Measurements from ENCODE around the gene HEATR5B.

The HEATR5B gene

GRCh38 chr2:37083873-37084794 lies at the start of gene HEATR5B, which contains the start of gene GPATCH11:
TSS of gene HEATR5B (minus strand) at chr2:37084372. CDS start at chr2:37083414, 958 bp downstream.
TSS of gene GPATCH11 (plus strand) at chr2:37084518. CDS start at chr2:37088382, 3,864 bp downstream.
- peak; percentile 99 for DNase-seq (ENCODE audit: low spot score)

- no peak for DNase-seq (ENCODE audit: low spot score)
These were observed 48.7 kb upstream of the HEATR5B start for GRCh38 chr2:37132914-37133313.

GRCh38 chr2:37125416-37125815 lies 41.2 kb upstream of the HEATR5B start:
- DNase-seq (ENCODE audit: low spot score): no peak

GRCh38 chr2:37119157-37119556 lies 35.0 kb upstream of the HEATR5B start:
- no peak for DNase-seq (ENCODE audit: low spot score)

- DNase-seq (ENCODE audit: low spot score): no peak
These were observed 33.4 kb upstream of the HEATR5B start for GRCh38 chr2:37117566-37117965.

- DNase-seq (ENCODE audit: low spot score): no peak
These were observed 27.8 kb upstream of the HEATR5B start for GRCh38 chr2:37111958-37112357.

- DNase-seq (ENCODE audit: low spot score): no peak
These were observed 26.4 kb upstream of the HEATR5B start for GRCh38 chr2:37110306-37111212.

- no peak for DNase-seq (ENCODE audit: low spot score)
These were observed 25.4 kb upstream of the HEATR5B start for GRCh38 chr2:37109523-37109922.

- DNase-seq (ENCODE audit: low spot score): no peak
These were observed 21.0 kb upstream of the HEATR5B start for GRCh38 chr2:37105150-37105549.

GRCh38 chr2:37104178-37104577 lies 20.0 kb upstream of the HEATR5B start:
- DNase-seq (ENCODE audit: low spot score): no peak

GRCh38 chr2:37102588-37102987 lies 18.4 kb upstream of the HEATR5B start:
- DNase-seq (ENCODE audit: low spot score): no peak

- no peak for DNase-seq (ENCODE audit: low spot score)
These were observed 15.9 kb upstream of the HEATR5B start for GRCh38 chr2:37100054-37100453.

- no peak for DNase-seq (ENCODE audit: low spot score)
These were observed 14.4 kb upstream of the HEATR5B start for GRCh38 chr2:37098416-37099118.

GRCh38 chr2:37096568-37096967 lies 12.4 kb upstream of the HEATR5B start:
- no peak for DNase-seq (ENCODE audit: low spot score)

- DNase-seq (ENCODE audit: low spot score): no peak
These were observed 7.7 kb upstream of the HEATR5B start for GRCh38 chr2:37091873-37092272.

GRCh38 chr2:37090019-37090477 lies 5.9 kb upstream of the HEATR5B start:
- DNase-seq (ENCODE audit: low spot score): no peak

GRCh38 chr2:37085731-37086147 lies 1.6 kb upstream of the HEATR5B start:
- peak; percentile 56 for DNase-seq (ENCODE audit: low spot score)

GRCh38 chr2:37084797-37085196 lies 625 bp upstream of the HEATR5B start:
- DNase-seq (ENCODE audit: low spot score): no peak

GRCh38 chr2:37080689-37081088 lies 3.5 kb downstream of the HEATR5B start:
- DNase-seq (ENCODE audit: low spot score): no peak

- DNase-seq (ENCODE audit: low spot score): no peak
These were observed 3.9 kb downstream of the HEATR5B start for GRCh38 chr2:37080266-37080665.

- no peak for DNase-seq (ENCODE audit: low spot score)
These were observed 13.2 kb downstream of the HEATR5B start for GRCh38 chr2:37070931-37071330.

GRCh38 chr2:37068686-37069085 lies 15.5 kb downstream of the HEATR5B start:
- no peak for DNase-seq (ENCODE audit: low spot score)

All from SW480 (cell line).